Measurements from ENCODE around the gene STRIP1. TPM values are rescaled to one million over a fixed set of nuclear protein-coding genes. Genes with fewer than 3 reads are reported as not detected.

STRIP1 gene
- total and polyA plus RNA-seq, 2 donors, result 20.8 to 21.6 TPM

- Histone ChIP-seq H3K27ac (ENCODE audit: low read depth in 1 of 2, low read length in 1 of 2) (no peak overlapping the region), H3K4me3 (ENCODE audit: low read length in 2 of 2) (no peak overlapping the region), H3K4me1 (ENCODE audit: control insufficient read depth in 2 of 2, insufficient read depth in 2 of 2, low read length in 2 of 2) (peaks cover 0 to 11% of the 10 kb centered on the region in 2 donors), H3K27me3 (ENCODE audit: control insufficient read depth in 2 of 2, insufficient read depth in 1 of 2, low read length in 1 of 2) (no peaks in the 10 kb centered on the region), H3K9me3 (ENCODE audit: control insufficient read depth in 2 of 2, insufficient read depth in 1 of 2, low read length in 1 of 2) (no peaks in the 10 kb centered on the region), H3K36me3 (ENCODE audit: control insufficient read depth in 2 of 2, insufficient read depth in 2 of 2, low read length in 1 of 2) (peaks cover 11 to 20% of the 10 kb centered on the region in 2 donors)
- DNase-seq (ENCODE audit: low read depth in 6 of 9, low spot score in 9 of 9), result no peak
Measured at GRCh38 chr1:110005971-110006370, 28.5 kb upstream of the STRIP1 start.

- H3K27ac ChIP-seq (ENCODE audit: low read depth in 1 of 2, low read length in 1 of 2), result no peak overlapping the region
- peaks cover 11 to 26% of the 10 kb centered on the region in 2 donors for H3K36me3 ChIP-seq (ENCODE audit: control insufficient read depth in 2 of 2, insufficient read depth in 2 of 2, low read length in 1 of 2)
- H3K4me3 ChIP-seq (ENCODE audit: low read length in 2 of 2), result no peak overlapping the region
- H3K4me1 ChIP-seq (ENCODE audit: control insufficient read depth in 2 of 2, insufficient read depth in 2 of 2, low read length in 2 of 2), result peaks cover 0 to 11% of the 10 kb centered on the region in 2 donors
- 99% methylated on average over 1 of the region's 1 CpG for WGBS
- H3K9me3 ChIP-seq (ENCODE audit: control insufficient read depth in 2 of 2, insufficient read depth in 1 of 2, low read length in 1 of 2), result no peaks in the 10 kb centered on the region
- H3K27me3 ChIP-seq (ENCODE audit: control insufficient read depth in 2 of 2, insufficient read depth in 1 of 2, low read length in 1 of 2), result no peaks in the 10 kb centered on the region
- DNase-seq (ENCODE audit: low read depth in 6 of 9, low spot score in 9 of 9), result no peak
Measured at GRCh38 chr1:110006516-110006915, 27.9 kb upstream of the STRIP1 start.

GRCh38 chr1:110007046-110007830 lies 27.2 kb upstream of the STRIP1 start:
- whole genome bisulfite sequencing, result 98% methylated on average over 4 of the region's 4 CpGs
- H3K27ac ChIP-seq (ENCODE audit: low read depth in 1 of 2, low read length in 1 of 2), result no peak overlapping the region
- DNase-seq (ENCODE audit: low read depth in 6 of 9, low spot score in 9 of 9), result no peak

GRCh38 chr1:110008971-110009565 lies 25.4 kb upstream of the STRIP1 start:
- Histone ChIP-seq H3K4me3 (ENCODE audit: low read length in 2 of 2) (no peak overlapping the region), H3K4me1 (ENCODE audit: control insufficient read depth in 2 of 2, insufficient read depth in 2 of 2, low read length in 2 of 2) (peaks cover 0 to 5% of the 10 kb centered on the region in 2 donors), H3K27ac (ENCODE audit: low read depth in 1 of 2, low read length in 1 of 2) (no peak overlapping the region), H3K27me3 (ENCODE audit: control insufficient read depth in 2 of 2, insufficient read depth in 1 of 2, low read length in 1 of 2) (no peaks in the 10 kb centered on the region), H3K9me3 (ENCODE audit: control insufficient read depth in 2 of 2, insufficient read depth in 1 of 2, low read length in 1 of 2) (no peaks in the 10 kb centered on the region), H3K36me3 (ENCODE audit: control insufficient read depth in 2 of 2, insufficient read depth in 2 of 2, low read length in 1 of 2) (peaks cover 19 to 46% of the 10 kb centered on the region in 2 donors)
- 97% methylated on average over 7 of the region's 7 CpGs for WGBS
- DNase-seq (ENCODE audit: low read depth in 6 of 9, low spot score in 9 of 9), result no peak

More at GRCh38 chr1:110007046-110007830, 27.2 kb upstream of the STRIP1 start:
- H3K36me3 ChIP-seq (ENCODE audit: control insufficient read depth in 2 of 2, insufficient read depth in 2 of 2, low read length in 1 of 2), result peaks cover 14 to 30% of the 10 kb centered on the region in 2 donors
- no peaks in the 10 kb centered on the region for H3K9me3 ChIP-seq (ENCODE audit: control insufficient read depth in 2 of 2, insufficient read depth in 1 of 2, low read length in 1 of 2)
- H3K27me3 ChIP-seq (ENCODE audit: control insufficient read depth in 2 of 2, insufficient read depth in 1 of 2, low read length in 1 of 2), result no peaks in the 10 kb centered on the region
- no peak overlapping the region for H3K4me3 ChIP-seq (ENCODE audit: low read length in 2 of 2)
- peaks cover 0 to 11% of the 10 kb centered on the region in 2 donors for H3K4me1 ChIP-seq (ENCODE audit: control insufficient read depth in 2 of 2, insufficient read depth in 2 of 2, low read length in 2 of 2)

- DNase-seq (ENCODE audit: low read depth in 6 of 9, low spot score in 9 of 9), result peak in 7 of 9 donors; percentile 6 to 66 (median 25)
- WGBS, result 78% methylated on average over 2 of the region's 2 CpGs
- Histone ChIP-seq H3K27me3 (ENCODE audit: control insufficient read depth in 2 of 2, insufficient read depth in 1 of 2, low read length in 1 of 2) (no peaks in the 10 kb centered on the region), H3K4me1 (ENCODE audit: control insufficient read depth in 2 of 2, insufficient read depth in 2 of 2, low read length in 2 of 2) (no peaks in the 10 kb centered on the region), H3K4me3 (ENCODE audit: low read length in 2 of 2) (no peak overlapping the region), H3K9me3 (ENCODE audit: control insufficient read depth in 2 of 2, insufficient read depth in 1 of 2, low read length in 1 of 2) (no peaks in the 10 kb centered on the region), H3K27ac (ENCODE audit: low read depth in 1 of 2, low read length in 1 of 2) (no peak overlapping the region), H3K36me3 (ENCODE audit: control insufficient read depth in 2 of 2, insufficient read depth in 2 of 2, low read length in 1 of 2) (peaks cover 35 to 67% of the 10 kb centered on the region in 2 donors)
Measured at GRCh38 chr1:110011527-110012041, 22.8 kb upstream of the STRIP1 start.

GRCh38 chr1:110012100-110012780 lies 22.2 kb upstream of the STRIP1 start:
- no peaks in the 10 kb centered on the region for H3K9me3 ChIP-seq (ENCODE audit: control insufficient read depth in 2 of 2, insufficient read depth in 1 of 2, low read length in 1 of 2)
- no peak overlapping the region for H3K27ac ChIP-seq (ENCODE audit: low read depth in 1 of 2, low read length in 1 of 2)
- H3K36me3 ChIP-seq (ENCODE audit: control insufficient read depth in 2 of 2, insufficient read depth in 2 of 2, low read length in 1 of 2), result peaks cover 36 to 72% of the 10 kb centered on the region in 2 donors
- H3K4me1 ChIP-seq (ENCODE audit: control insufficient read depth in 2 of 2, insufficient read depth in 2 of 2, low read length in 2 of 2), result no peaks in the 10 kb centered on the region
- no peak overlapping the region for H3K4me3 ChIP-seq (ENCODE audit: low read length in 2 of 2)
- H3K27me3 ChIP-seq (ENCODE audit: control insufficient read depth in 2 of 2, insufficient read depth in 1 of 2, low read length in 1 of 2), result no peaks in the 10 kb centered on the region
- WGBS, result 97% methylated on average over 6 of the region's 6 CpGs
- DNase-seq (ENCODE audit: low read depth in 6 of 9, low spot score in 9 of 9), result no peak

GRCh38 chr1:110017792-110018191 lies 16.6 kb upstream of the STRIP1 start:
- WGBS, result 97% methylated on average over 3 of the region's 3 CpGs
- no peaks in the 10 kb centered on the region for H3K4me1 ChIP-seq (ENCODE audit: control insufficient read depth in 2 of 2, insufficient read depth in 2 of 2, low read length in 2 of 2)

GRCh38 chr1:110018396-110018795 lies 16.0 kb upstream of the STRIP1 start:
- no peak for DNase-seq (ENCODE audit: low read depth in 6 of 9, low spot score in 9 of 9)
- Histone ChIP-seq H3K27me3 (ENCODE audit: control insufficient read depth in 2 of 2, insufficient read depth in 1 of 2, low read length in 1 of 2) (no peaks in the 10 kb centered on the region), H3K9me3 (ENCODE audit: control insufficient read depth in 2 of 2, insufficient read depth in 1 of 2, low read length in 1 of 2) (no peaks in the 10 kb centered on the region), H3K4me1 (ENCODE audit: control insufficient read depth in 2 of 2, insufficient read depth in 2 of 2, low read length in 2 of 2) (no peaks in the 10 kb centered on the region), H3K27ac (ENCODE audit: low read depth in 1 of 2, low read length in 1 of 2) (no peak overlapping the region), H3K4me3 (ENCODE audit: low read length in 2 of 2) (no peak overlapping the region), H3K36me3 (ENCODE audit: control insufficient read depth in 2 of 2, insufficient read depth in 2 of 2, low read length in 1 of 2) (peaks cover 64 to 88% of the 10 kb centered on the region in 2 donors)
- WGBS, result 98% methylated on average over 9 of the region's 9 CpGs

More at GRCh38 chr1:110017792-110018191, 16.6 kb upstream of the STRIP1 start:
- Histone ChIP-seq H3K27me3 (ENCODE audit: control insufficient read depth in 2 of 2, insufficient read depth in 1 of 2, low read length in 1 of 2) (no peaks in the 10 kb centered on the region), H3K36me3 (ENCODE audit: control insufficient read depth in 2 of 2, insufficient read depth in 2 of 2, low read length in 1 of 2) (peaks cover 60 to 88% of the 10 kb centered on the region in 2 donors), H3K27ac (ENCODE audit: low read depth in 1 of 2, low read length in 1 of 2) (no peak overlapping the region), H3K4me3 (ENCODE audit: low read length in 2 of 2) (no peak overlapping the region), H3K9me3 (ENCODE audit: control insufficient read depth in 2 of 2, insufficient read depth in 1 of 2, low read length in 1 of 2) (no peaks in the 10 kb centered on the region)
- DNase-seq (ENCODE audit: low read depth in 6 of 9, low spot score in 9 of 9), result no peak

GRCh38 chr1:110019770-110020169 lies 14.7 kb upstream of the STRIP1 start:
- peaks cover 61 to 87% of the 10 kb centered on the region in 2 donors for H3K36me3 ChIP-seq (ENCODE audit: control insufficient read depth in 2 of 2, insufficient read depth in 2 of 2, low read length in 1 of 2)
- H3K27me3 ChIP-seq (ENCODE audit: control insufficient read depth in 2 of 2, insufficient read depth in 1 of 2, low read length in 1 of 2), result no peaks in the 10 kb centered on the region
- no peak overlapping the region for H3K27ac ChIP-seq (ENCODE audit: low read depth in 1 of 2, low read length in 1 of 2)
- H3K4me3 ChIP-seq (ENCODE audit: low read length in 2 of 2), result no peak overlapping the region
- no peaks in the 10 kb centered on the region for H3K9me3 ChIP-seq (ENCODE audit: control insufficient read depth in 2 of 2, insufficient read depth in 1 of 2, low read length in 1 of 2)
- 97% methylated on average over 1 of the region's 1 CpG for WGBS
- no peak for DNase-seq (ENCODE audit: low read depth in 6 of 9, low spot score in 9 of 9)
- H3K4me1 ChIP-seq (ENCODE audit: control insufficient read depth in 2 of 2, insufficient read depth in 2 of 2, low read length in 2 of 2), result no peaks in the 10 kb centered on the region

Data from thymus (tissue), 11 donors.